ENCODE measurements around the gene TOMM34. TPM values are rescaled to one million over a fixed set of nuclear protein-coding genes. Genes with fewer than 3 reads are reported as not detected.

The TOMM34 gene
- total RNA-seq, 2 donors from 2014 or later = 16.5 to 29.9 TPM

- intact Hi-C loops (cut with DNase I) = no loop called here
- H3K9me3 ChIP-seq = no peaks in the 10 kb centered on the region
- no peak overlapping the region for H3K9ac ChIP-seq (ENCODE audit: low read depth in 2 of 2, low read length in 2 of 2)
- H3K4me3 ChIP-seq = no peak overlapping the region
- peaks cover 3% of the 10 kb centered on the region for H3K4me1 ChIP-seq
- TF ChIP-seq CTCF (IDR thresholded peaks at IDR 0.05) = no peak
- H3K36me3 ChIP-seq = no peaks in the 10 kb centered on the region
- no peak overlapping the region for H3K27ac ChIP-seq
- DNase-seq = no peak
- H3K27me3 ChIP-seq = no peaks in the 10 kb centered on the region
Measured at GRCh38 chr20:44912189-44912588, 48.0 kb downstream of the TOMM34 start.

- Histone ChIP-seq H3K4me3 (no peak overlapping the region), H3K27me3 (no peaks in the 10 kb centered on the region), H3K9me3 (no peaks in the 10 kb centered on the region), H3K36me3 (no peaks in the 10 kb centered on the region), H3K27ac (no peak overlapping the region), H3K4me1 (peaks cover 3% of the 10 kb centered on the region), H3K9ac (ENCODE audit: low read depth in 2 of 2, low read length in 2 of 2) (no peak overlapping the region)
- peak; percentile 85 for DNase-seq
- TF ChIP-seq CTCF (IDR thresholded peaks at IDR 0.05) = peak; percentile 37
- intact Hi-C loops (cut with DNase I) = no loop called here
Measured at GRCh38 chr20:44911264-44911921, 48.8 kb downstream of the TOMM34 start.

- no peak for TF ChIP-seq CTCF (IDR thresholded peaks at IDR 0.05)
- H3K4me3 ChIP-seq = peak overlapping the region; percentile 68
- H3K27ac ChIP-seq = no peak overlapping the region
- no peaks in the 10 kb centered on the region for H3K27me3 ChIP-seq
- peaks cover 3% of the 10 kb centered on the region for H3K4me1 ChIP-seq
- H3K36me3 ChIP-seq = no peaks in the 10 kb centered on the region
- peak overlapping the region in 1 of 2 donors; percentile 13 for H3K9ac ChIP-seq (ENCODE audit: low read depth in 2 of 2, low read length in 2 of 2)
- no peaks in the 10 kb centered on the region for H3K9me3 ChIP-seq
- intact Hi-C loops (cut with DNase I) = no loop called here
- DNase-seq = no peak
Measured at GRCh38 chr20:44910690-44911262, 49.4 kb downstream of the TOMM34 start.

- H3K4me3 ChIP-seq = peak within 1 kb of the TSS; percentile 68
- no peaks in the 10 kb centered on the region for H3K27me3 ChIP-seq
- no peaks in the 10 kb centered on the region for H3K9me3 ChIP-seq
- H3K4me1 ChIP-seq = peaks cover 3% of the 10 kb centered on the region
- H3K27ac ChIP-seq = no peak within 1 kb of the TSS
- peak; percentile 87 for DNase-seq
- peak within 1 kb of the TSS; percentile 13 to 45 for H3K9ac ChIP-seq (ENCODE audit: low read depth in 2 of 2, low read length in 2 of 2)
- intact Hi-C loops (cut with DNase I) = no loop called here
- no peak for TF ChIP-seq CTCF (IDR thresholded peaks at IDR 0.05)
- H3K36me3 ChIP-seq = peaks cover 4% of the 10 kb centered on the region
Measured at GRCh38 chr20:44909872-44910689, 50.1 kb downstream of the TOMM34 start, which contains the start of gene PABPC1L. Gene PABPC1L (plus strand): TSS chr20:44910060. CDS start chr20:44910144, 84 bp downstream.

GRCh38 chr20:44908987-44909871 is 51.0 kb downstream of the TOMM34 start:
- H3K4me1 ChIP-seq = peaks cover 3% of the 10 kb centered on the region
- DNase-seq = no peak
- H3K27ac ChIP-seq = no peak overlapping the region
- H3K36me3 ChIP-seq = peaks cover 12% of the 10 kb centered on the region
- no peak for TF ChIP-seq CTCF (IDR thresholded peaks at IDR 0.05)
- H3K9me3 ChIP-seq = no peaks in the 10 kb centered on the region
- H3K9ac ChIP-seq (ENCODE audit: low read depth in 2 of 2, low read length in 2 of 2) = peak overlapping the region in 1 of 2 donors; percentile 13
- intact Hi-C loops (cut with DNase I) = no loop called here
- H3K4me3 ChIP-seq = peak overlapping the region; percentile 68
- no peaks in the 10 kb centered on the region for H3K27me3 ChIP-seq
